Renal cortical epithelial cell (primary cell): ENCODE data around the gene CELF6. TPM values are rescaled to one million over a fixed set of nuclear protein-coding genes. Genes with fewer than 3 reads are reported as not detected.
A peak's percentile ranks its signal among the peaks of the same experiment; 100 is the strongest.
"Not testable (repeated sequence)": the region's sequence is repeated elsewhere in the genome, so short reads cannot be mapped to it uniquely, and the experiment has no call there.

Experiments used
- DNase-seq: peaks from one replicate; pipeline ENCODE4 v3.0.0-alpha.2; 2011; ENCODE audit warnings: low read depth
- total RNA-seq: library from RNA; depleted of rRNA; stranded (reverse); fragments of >200 nt; gene quantifications from 2 replicates; pipeline ENCODE4 v1.2.3, GENCODE V29; 2014

Gene CELF6
- total RNA-seq, 1 donor from 2014 or later = 0.15 TPM

DNA sequence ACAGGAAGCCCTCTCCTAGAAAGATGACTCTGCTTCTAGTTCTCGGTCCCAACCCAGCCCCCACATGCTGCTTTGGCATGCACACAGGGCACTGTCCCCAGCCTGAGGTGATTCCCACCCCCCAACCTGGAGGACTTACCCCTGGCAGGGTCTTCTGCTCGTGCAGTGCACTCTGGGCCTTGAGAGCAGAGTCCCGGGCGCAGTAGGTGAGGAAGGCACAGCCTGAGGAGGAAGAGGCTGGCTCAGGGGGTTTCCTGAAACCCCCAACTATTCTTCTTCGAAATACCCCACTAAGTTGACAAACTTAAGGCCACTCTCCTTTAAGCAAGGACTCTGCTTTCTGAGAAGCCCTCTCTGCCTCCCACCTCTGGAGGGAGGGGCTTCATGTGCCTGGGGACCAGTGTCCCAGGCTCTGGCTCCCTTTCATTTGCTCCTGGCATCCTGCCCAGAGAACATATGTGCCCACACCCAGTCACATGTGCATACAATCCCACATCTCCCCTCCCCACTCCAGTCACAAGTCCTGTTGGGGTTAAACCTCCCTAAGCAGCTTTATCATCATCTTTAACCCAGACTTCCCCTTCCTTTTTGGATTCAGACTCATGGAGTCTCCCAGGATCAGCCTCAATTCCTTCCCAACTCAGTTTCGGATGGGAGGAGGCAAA lies 4.1 kb downstream of the CELF6 start:
- DNase-seq = no peak

DNA sequence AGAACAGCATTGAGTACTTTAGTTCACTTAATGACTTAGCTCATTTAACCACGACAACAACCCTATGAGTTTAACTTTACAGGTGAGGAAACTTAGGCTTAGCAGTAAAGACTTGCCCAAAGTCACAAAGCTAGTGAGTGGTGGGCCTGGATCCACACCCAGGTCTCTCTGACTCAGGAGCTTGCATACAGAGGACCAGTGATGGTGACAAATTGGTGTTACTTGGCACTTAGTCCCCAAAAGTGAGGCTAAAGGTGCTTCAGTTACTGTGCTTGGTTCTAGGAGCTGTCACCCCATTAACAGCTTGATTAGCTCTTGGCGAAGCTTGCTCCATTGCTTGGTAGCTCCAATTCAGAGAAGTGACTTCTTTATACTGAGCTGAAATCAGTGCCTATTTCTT lies 6.1 kb downstream of the CELF6 start:
- DNase-seq = no peak

DNA sequence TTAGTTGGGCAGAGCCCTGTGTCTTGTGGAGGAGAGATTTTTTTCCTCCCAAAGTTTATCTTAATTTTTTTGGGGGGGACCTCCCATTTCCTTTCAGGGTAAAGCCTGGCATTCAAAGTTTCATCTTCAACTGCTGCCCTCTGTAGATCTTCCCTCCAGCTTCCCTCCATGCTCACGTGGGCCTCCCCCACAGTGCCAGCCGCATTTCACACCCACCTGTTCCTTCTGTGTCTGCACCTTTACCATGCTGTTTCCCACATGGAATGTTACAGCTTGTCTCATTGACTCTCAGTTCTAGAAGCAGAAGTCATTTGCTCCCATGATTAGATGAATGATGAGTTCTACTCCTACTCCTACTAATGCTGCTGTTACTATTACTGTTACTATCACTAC lies 6.5 kb downstream of the CELF6 start:
- no peak for DNase-seq

GRCh38 chr15:72312605-72313447 lies 7.1 kb downstream of the CELF6 start:
- peak; percentile 47 for DNase-seq

GRCh38 chr15:72307026-72307425 lies 12.9 kb downstream of the CELF6 start:
- no peak for DNase-seq

- DNase-seq = no peak
Observed at GRCh38 chr15:72306211-72306785, 13.7 kb downstream of the CELF6 start.

GRCh38 chr15:72304596-72304995 lies 15.4 kb downstream of the CELF6 start:
- DNase-seq = no peak

GRCh38 chr15:72302955-72303354 lies 17.0 kb downstream of the CELF6 start:
- no peak for DNase-seq

DNA sequence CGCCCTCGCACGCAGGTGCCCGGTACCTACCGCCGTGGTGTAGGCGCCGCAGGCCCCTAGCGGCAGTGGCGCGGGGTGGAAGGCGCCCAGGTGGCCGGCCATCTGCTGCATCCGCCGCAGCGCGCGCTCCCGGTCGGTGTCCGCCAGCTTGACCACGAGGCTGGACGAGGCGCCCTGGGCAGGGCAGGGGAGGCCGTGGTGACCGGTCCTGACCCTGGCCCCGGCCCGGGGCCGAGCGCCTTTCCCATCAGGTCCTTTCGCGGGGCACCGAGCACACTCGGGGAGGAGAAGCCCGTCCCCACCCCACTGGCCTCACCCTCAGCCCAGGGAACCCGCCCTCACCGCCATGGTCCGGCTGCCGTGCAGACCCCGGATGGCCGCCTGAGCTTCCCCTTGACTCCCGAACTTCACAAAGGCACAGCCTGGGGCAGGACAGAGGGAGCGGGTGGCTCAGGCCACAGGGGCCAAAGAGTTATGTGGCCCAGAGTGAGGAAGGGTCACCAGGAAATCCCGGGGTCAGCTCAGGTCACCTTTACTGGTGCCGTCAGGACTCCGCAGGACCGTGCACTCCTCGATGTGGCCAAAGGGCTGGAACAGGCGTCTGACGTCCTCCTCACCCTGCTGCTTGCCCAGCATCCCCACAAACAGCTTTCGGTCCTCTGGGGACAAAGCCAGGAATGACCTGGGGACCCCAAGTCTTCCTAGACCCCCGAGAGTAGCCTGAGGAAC lies 30.2 kb downstream of the CELF6 start:
- DNase-seq = no peak

- no peak for DNase-seq
Observed at GRCh38 chr15:72288796-72289596, 31.0 kb downstream of the CELF6 start.

GRCh38 chr15:72285927-72286516 lies 33.9 kb downstream of the CELF6 start:
- DNase-seq = no peak

GRCh38 chr15:72285402-72285801 lies 34.6 kb downstream of the CELF6 start:
- no peak for DNase-seq

DNA sequence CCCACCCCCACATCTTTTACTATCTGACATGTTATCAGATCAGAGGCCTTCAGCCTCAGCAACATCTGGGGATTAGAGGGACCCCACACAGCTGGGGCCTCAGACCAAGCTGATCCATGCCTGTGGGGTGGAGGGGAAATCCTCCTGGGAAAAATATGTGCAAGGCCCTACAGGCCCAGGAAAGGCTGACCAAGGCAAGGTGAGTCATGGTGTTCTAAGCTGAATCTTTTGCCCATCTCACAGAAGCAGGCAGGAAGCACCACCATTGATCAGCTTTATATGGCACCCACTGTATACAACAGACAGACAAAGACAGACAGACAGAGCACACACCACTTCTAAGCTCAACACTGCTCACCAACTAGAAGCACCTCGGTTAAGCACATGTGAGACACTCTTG lies 35.2 kb downstream of the CELF6 start:
- peak; percentile 11 for DNase-seq

DNA sequence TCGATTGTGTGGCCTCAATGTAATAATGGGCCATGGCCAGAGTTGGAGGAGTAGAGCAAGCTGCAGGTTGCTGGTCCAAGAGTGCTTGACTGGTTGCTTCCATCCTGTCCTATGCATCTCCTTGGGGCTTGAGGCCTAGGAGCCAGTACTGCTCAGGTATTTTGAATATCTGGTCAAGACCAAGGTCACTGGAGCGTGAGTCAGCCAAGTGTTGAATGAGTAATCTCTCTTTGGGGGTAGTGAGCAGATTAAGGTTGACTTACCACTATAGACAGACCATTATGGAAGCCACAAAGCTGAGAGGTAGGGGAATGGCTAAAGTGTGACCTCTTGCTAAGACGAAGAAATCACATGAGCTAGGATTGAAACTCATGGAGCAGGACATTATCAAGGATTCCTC lies 38.2 kb downstream of the CELF6 start:
- DNase-seq = peak; percentile 47

DNA sequence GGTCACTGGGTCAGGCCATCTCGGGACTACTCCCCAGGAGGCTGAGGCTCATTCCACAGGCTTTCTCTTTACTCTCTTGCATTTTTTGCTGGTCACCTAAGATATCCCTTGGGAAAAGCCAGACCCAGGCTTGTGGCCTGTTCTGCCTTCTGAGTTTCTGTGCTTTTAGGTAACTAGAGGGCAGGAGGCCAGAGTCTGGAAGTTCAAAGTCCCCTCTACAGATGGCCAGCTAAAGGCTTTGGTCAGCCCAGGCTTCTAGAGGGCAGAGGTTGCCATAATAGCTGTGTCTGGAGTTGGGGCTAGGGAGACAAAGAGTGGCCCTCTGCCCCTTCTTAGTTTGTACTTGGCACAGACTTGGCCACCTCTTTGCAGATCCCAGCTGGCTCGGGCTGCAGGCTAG lies 39.2 kb downstream of the CELF6 start:
- no peak for DNase-seq

DNA sequence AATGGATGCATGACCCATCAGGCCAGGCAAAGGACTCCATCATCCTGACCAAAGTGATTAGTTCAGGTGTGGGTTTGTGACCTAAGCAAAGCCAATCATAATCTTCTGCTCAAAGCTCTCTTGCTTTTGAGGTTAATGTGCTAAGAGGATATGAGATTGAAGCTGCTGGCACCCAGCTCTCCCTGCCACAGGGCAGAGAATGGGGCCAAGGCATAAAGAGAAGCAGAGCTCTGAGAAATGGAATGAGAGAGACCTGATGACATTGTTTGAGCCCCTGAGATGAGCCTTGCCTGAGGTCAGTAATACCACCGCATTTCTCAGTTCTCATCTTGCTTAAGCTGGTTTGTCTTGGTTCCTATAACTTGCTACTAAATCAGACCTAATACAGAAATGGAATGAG lies 41.2 kb downstream of the CELF6 start:
- DNase-seq = no peak

GRCh38 chr15:72276326-72276700 lies 43.6 kb downstream of the CELF6 start:
- no peak for DNase-seq

DNA sequence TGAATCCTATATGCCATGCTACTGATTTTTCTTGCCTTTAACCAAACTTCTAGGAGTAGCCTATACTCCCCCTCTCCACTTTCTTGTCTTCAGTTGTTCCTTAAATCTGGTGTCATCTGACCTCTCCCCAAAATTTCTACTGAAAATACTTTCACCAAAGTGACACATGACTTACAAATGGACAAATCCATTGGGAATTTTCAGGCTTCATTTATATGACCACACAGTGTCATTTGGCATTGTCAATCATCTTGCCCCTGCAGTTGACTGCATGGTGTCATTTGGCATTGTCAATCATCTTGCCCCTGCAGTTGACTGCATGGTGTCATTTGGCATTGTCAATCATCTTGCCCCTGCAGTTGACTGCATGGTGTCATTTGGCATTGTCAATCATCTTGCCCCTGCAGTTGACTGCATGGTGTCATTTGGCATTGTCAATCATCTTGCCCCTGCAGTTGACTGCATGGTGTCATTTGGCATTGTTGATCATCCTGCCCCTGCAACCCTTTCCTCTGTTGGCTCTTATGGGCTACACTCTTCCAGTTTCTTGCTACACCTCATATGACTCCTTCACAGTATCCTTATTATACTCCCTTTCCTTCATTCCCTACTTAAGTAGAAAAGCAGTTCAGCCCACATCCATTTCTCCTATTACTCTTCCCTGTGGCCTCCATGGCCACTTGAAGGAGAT lies 44.2 kb downstream of the CELF6 start:
- DNase-seq = not testable (repeated sequence)

DNA sequence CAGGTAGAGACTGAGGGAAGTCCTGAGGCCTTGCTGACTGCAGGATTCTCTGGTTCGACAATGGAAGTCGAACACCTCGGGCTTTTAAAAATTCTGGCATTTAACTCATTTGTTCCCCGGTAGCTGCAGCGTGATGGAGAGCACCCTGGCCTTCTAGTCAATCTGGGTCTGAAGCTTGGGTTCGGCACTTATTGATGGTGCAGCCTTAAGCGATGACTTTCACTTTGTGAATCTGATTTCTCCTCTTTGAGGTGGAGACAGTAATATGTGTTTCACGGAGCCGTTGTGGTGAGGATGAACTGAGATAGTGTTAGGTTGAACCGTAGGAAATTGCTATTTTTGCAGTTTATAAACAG lies 47.0 kb downstream of the CELF6 start:
- no peak for DNase-seq

DNA sequence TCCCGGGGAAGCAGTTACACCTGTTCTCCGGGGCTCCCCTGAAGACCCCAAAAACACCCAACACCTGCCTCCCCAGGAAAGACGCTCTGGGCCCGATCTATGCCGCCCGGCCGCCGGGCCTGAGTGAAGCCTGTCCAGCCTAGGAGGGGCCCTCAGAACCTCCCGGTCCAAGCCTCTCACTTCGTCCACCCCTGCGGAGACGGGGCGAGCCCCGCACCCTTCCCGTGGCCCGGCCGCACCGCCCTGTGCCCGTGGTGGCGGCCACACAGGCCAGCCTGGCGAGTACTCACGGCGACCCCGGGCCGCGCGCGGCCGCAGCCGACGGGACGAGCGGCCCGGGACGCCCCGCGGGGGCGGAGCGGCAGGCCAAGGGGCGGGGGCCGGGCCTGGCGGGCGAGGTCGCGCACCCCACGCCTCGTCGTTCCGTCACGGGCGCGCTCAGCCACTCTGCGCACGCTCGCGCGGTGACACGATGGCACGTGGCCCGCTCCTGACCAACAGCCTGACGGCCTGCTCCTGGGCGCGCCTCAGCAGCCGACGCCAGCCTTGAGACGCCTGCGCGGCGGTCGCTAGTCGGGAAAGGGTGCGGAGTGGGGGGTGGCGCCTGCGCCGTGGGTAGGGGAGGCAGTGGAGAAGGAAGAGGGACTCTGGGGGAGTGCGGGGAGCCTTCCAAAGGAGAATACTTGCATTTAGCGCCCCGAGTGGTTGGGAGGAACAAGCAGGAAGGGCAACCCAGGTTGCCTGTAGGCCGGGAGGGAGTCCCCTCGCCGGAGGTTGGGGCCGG lies 47.6 kb downstream of the CELF6 start, which contains the start of gene PARP6:
Gene PARP6 (minus strand): TSS at position 342 of the 784 bp plus-strand sequence. CDS start 5,077 bp downstream, outside the sequence.
- DNase-seq = peak; percentile 92
